H9 (cell line): ENCODE data around the gene IMPDH1. TPM values are rescaled to one million over a fixed set of nuclear protein-coding genes. Genes with fewer than 3 reads are reported as not detected.

ENCODE experiments used
- DNase-seq: peaks from one replicate; pipeline ENCODE4 v3.0.0-alpha.2; 2017
- H2AFZ ChIP-seq: one replicate; pipeline ENCODE4 v1.6.1; 2013; ENCODE audit warnings: mild to moderate bottlenecking, low read length, control low read depth, moderate library complexity
- H2AK5ac ChIP-seq: 2 replicates; pipeline ENCODE4 v1.6.1; 2013; ENCODE audit warnings: low read length, control low read depth, mixed read lengths; ENCODE audit not compliant: insufficient read length
- H2BK120ac ChIP-seq: one replicate; pipeline ENCODE4 v1.6.1; 2013; ENCODE audit warnings: low read depth, mild to moderate bottlenecking, low read length, control low read depth, inconsistent platforms; ENCODE audit not compliant: poor library complexity, severe bottlenecking
- H2BK12ac ChIP-seq: 2 replicates; pipeline ENCODE4 v1.6.1; 2013; ENCODE audit warnings: low read length, control low read depth, mixed read lengths, low read depth; ENCODE audit not compliant: insufficient read length
- H2BK15ac ChIP-seq: 2 replicates; pipeline ENCODE4 v1.6.1; 2013; ENCODE audit warnings: low read depth, low read length, control low read depth
- H2BK20ac ChIP-seq: one replicate; pipeline ENCODE4 v1.6.1; 2013; ENCODE audit warnings: low read depth, mild to moderate bottlenecking, low read length, control low read depth, inconsistent platforms; ENCODE audit not compliant: poor library complexity, severe bottlenecking
- H2BK5ac ChIP-seq: 2 replicates; pipeline ENCODE4 v1.6.1; 2013; ENCODE audit warnings: low read length, control low read depth, mixed read lengths; ENCODE audit not compliant: insufficient read length
- H3K14ac ChIP-seq: 2 replicates; pipeline ENCODE4 v1.6.1; 2013; ENCODE audit warnings: low read length, control low read depth; ENCODE audit not compliant: insufficient read depth
- H3K18ac ChIP-seq: 2 replicates; pipeline ENCODE4 v1.6.1; 2013; ENCODE audit warnings: low read depth, mild to moderate bottlenecking, mixed read lengths, low read length, control low read depth; ENCODE audit not compliant: insufficient read length
- H3K23ac ChIP-seq: 2 replicates; pipeline ENCODE4 v1.6.1; 2013; ENCODE audit warnings: low read length, control low read depth, mixed read lengths, low read depth; ENCODE audit not compliant: insufficient read length
- H3K23me2 ChIP-seq: 2 replicates; pipeline ENCODE4 v1.6.1; 2013; ENCODE audit warnings: low read depth, mild to moderate bottlenecking, mixed read lengths, low read length, control low read depth; ENCODE audit not compliant: insufficient read length, poor library complexity, severe bottlenecking
- H3K27ac ChIP-seq: 2 replicates; pipeline ENCODE4 v1.5.1; 2013; ENCODE audit warnings: low read length, control low read depth, mixed read lengths, low read depth; ENCODE audit not compliant: insufficient read length
- H3K27me3 ChIP-seq: 2 replicates; pipeline ENCODE4 v1.6.1; 2013; ENCODE audit warnings: low read length, control low read depth, inconsistent platforms; ENCODE audit not compliant: insufficient read depth
- H3K4ac ChIP-seq: 2 replicates; pipeline ENCODE4 v1.6.1; 2013; ENCODE audit warnings: low read depth, mild to moderate bottlenecking, control low read depth, inconsistent platforms, low read length, moderate library complexity
- H3K4me1 ChIP-seq: 2 replicates; pipeline ENCODE4 v1.6.1; 2013; ENCODE audit warnings: low read length, control low read depth, inconsistent platforms; ENCODE audit not compliant: insufficient read depth
- H3K4me2 ChIP-seq: 2 replicates; pipeline ENCODE4 v1.6.1; 2013; ENCODE audit warnings: low read length, control low read depth, mixed read lengths; ENCODE audit not compliant: insufficient read length, insufficient read depth
- H3K56ac ChIP-seq: 2 replicates; pipeline ENCODE4 v1.6.1; 2013; ENCODE audit warnings: low read depth, mild to moderate bottlenecking, mixed read lengths, low read length, control low read depth; ENCODE audit not compliant: insufficient read length
- H3K79me1 ChIP-seq: 2 replicates; pipeline ENCODE4 v1.6.1; 2013; ENCODE audit warnings: low read depth, mild to moderate bottlenecking, moderate library complexity, low read length, control low read depth, inconsistent platforms; ENCODE audit not compliant: insufficient read depth, poor library complexity, severe bottlenecking
- H3K79me2 ChIP-seq: 2 replicates; pipeline ENCODE4 v1.6.1; 2013; ENCODE audit warnings: low read length, control low read depth, inconsistent platforms; ENCODE audit not compliant: insufficient read depth
- H3K9ac ChIP-seq: 2 replicates; pipeline ENCODE4 v1.6.1; 2013; ENCODE audit warnings: low read length, control low read depth, mixed read lengths; ENCODE audit not compliant: insufficient read length; ENCODE audit errors: extremely low read depth
- H3K9me3 ChIP-seq: one replicate; pipeline ENCODE4 v1.6.1; 2013; ENCODE audit warnings: low read depth, low read length, inconsistent platforms; ENCODE audit not compliant: control insufficient read depth
- H3T11ph ChIP-seq: one replicate; pipeline ENCODE4 v1.6.1; 2013; ENCODE audit warnings: mild to moderate bottlenecking, low read length, control low read depth, inconsistent platforms
- H4K20me1 ChIP-seq: one replicate; pipeline ENCODE4 v1.6.1; 2013; ENCODE audit not compliant: control insufficient read depth, insufficient read length, insufficient read depth
- H4K5ac ChIP-seq: 2 replicates; pipeline ENCODE4 v1.6.1; 2013; ENCODE audit warnings: low read depth, mild to moderate bottlenecking, mixed read lengths, low read length, control low read depth; ENCODE audit not compliant: insufficient read length
- H4K8ac ChIP-seq: replicated peaks from 2 replicates; pipeline ENCODE4 v1.6.1; 2013; ENCODE audit warnings: low read length, control low read depth, mixed read lengths, low read depth; ENCODE audit not compliant: insufficient read length
- H4K91ac ChIP-seq: 2 replicates; pipeline ENCODE4 v1.6.1; 2013; ENCODE audit warnings: low read depth, mild to moderate bottlenecking, moderate library complexity, mixed read lengths, low read length, control low read depth; ENCODE audit not compliant: insufficient read length
- H3K27ac Mint-ChIP-seq, 3 experiments: 2 replicates in 2 of 3; 3 replicates in 1 of 3; pipeline ENCODE4 v1.8.0; 2020 to 2021; ENCODE audit warnings: mixed read lengths in 3 of 3, mild to moderate bottlenecking in 1 of 3, moderate library complexity in 1 of 3
- H3K27me3 Mint-ChIP-seq: 2 replicates; pipeline ENCODE4 v1.8.0; 2021; ENCODE audit warnings: low read depth, mild to moderate bottlenecking, moderate library complexity, mixed read lengths
- H3K36me3 Mint-ChIP-seq, 3 experiments: 2 replicates in 2 of 3; 3 replicates in 1 of 3; pipeline ENCODE4 v1.8.0; 2020 to 2021; ENCODE audit warnings: low read depth in 3 of 3, mixed read lengths in 3 of 3; ENCODE audit not compliant: insufficient read depth in 1 of 3
- H3K4me1 Mint-ChIP-seq, 2 experiments: 2 replicates each; pipeline ENCODE4 v1.8.0; 2020; ENCODE audit warnings: mixed read lengths in 2 of 2
- H3K4me3 Mint-ChIP-seq, 2 experiments: 2 replicates in 1 of 2; 3 replicates in 1 of 2; pipeline ENCODE4 v1.8.0; 2020 to 2021; ENCODE audit warnings: mild to moderate bottlenecking in 2 of 2, mixed read lengths in 2 of 2, moderate library complexity in 1 of 2
- H3K9me3 Mint-ChIP-seq, 2 experiments: 2 replicates in 1 of 2; 3 replicates in 1 of 2; pipeline ENCODE4 v1.8.0; 2020; ENCODE audit warnings: mild to moderate bottlenecking in 2 of 2, mixed read lengths in 2 of 2, moderate library complexity in 1 of 2
- WGBS: extraction: QIAGEN DNeasy Blood & Tissue Kit; methylation state at CpG from one replicate; pipeline ENCODE4 v1.1.7; 2013; ENCODE audit warnings: missing lambda C conversion rate, low lambda C conversion rate, mixed read lengths; ENCODE audit not compliant: insufficient read length; ENCODE audit errors: extremely low coverage; 5-methylcytosine and 5-hydroxymethylcytosine counted together
- total RNA-seq: library from RNA; stranded (reverse); gene quantifications from 2 replicates; pipeline ENCODE4 v1.2.1, GENCODE V29; 2021
- TF ChIP-seq, protein P1 (sequence below): fragments of 200-600 bp; sonication (generic); conservative IDR thresholded peaks from 3 replicates; pipeline ENCODE4 v1.8.0; 2021; ENCODE audit warnings: antibody characterized with exemption, mild to moderate bottlenecking

Gene IMPDH1
- total RNA-seq, 1 experiment from 2014 or later, result 35.2 TPM

DNA sequence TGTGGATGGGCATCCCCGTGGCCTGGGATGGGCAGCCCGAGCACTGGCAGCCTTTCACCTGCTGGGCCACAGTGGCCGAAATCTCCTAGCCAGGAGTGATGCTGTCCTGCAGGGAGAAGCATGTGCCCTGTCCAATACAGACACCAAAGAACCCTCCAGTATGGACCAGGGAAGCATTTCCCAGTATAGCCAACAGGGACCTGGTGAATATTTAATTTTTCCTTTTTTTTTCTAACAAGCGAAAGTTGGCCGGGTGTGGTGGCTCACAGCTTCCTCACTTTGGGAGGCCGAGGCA is 11.0 kb downstream of the IMPDH1 start:
- no peak overlapping the region for H3K4me2 ChIP-seq
- no peaks in the 10 kb centered on the region for H3K27me3 ChIP-seq
- TF ChIP-seq, protein P1, sequence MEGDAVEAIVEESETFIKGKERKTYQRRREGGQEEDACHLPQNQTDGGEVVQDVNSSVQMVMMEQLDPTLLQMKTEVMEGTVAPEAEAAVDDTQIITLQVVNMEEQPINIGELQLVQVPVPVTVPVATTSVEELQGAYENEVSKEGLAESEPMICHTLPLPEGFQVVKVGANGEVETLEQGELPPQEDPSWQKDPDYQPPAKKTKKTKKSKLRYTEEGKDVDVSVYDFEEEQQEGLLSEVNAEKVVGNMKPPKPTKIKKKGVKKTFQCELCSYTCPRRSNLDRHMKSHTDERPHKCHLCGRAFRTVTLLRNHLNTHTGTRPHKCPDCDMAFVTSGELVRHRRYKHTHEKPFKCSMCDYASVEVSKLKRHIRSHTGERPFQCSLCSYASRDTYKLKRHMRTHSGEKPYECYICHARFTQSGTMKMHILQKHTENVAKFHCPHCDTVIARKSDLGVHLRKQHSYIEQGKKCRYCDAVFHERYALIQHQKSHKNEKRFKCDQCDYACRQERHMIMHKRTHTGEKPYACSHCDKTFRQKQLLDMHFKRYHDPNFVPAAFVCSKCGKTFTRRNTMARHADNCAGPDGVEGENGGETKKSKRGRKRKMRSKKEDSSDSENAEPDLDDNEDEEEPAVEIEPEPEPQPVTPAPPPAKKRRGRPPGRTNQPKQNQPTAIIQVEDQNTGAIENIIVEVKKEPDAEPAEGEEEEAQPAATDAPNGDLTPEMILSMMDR, result no peak; the same call in 1 of the 3 replicates
- no peaks in the 10 kb centered on the region for H3K23me2 ChIP-seq
- H3K56ac ChIP-seq, result no peak overlapping the region
- H3K9ac ChIP-seq, result no peak overlapping the region
- no peak overlapping the region for H3K27ac Mint-ChIP-seq
- H3K4me3 Mint-ChIP-seq, result no peak overlapping the region
- no peak overlapping the region for H4K91ac ChIP-seq
- no peak overlapping the region for H2AK5ac ChIP-seq
- no peak overlapping the region for H2BK15ac ChIP-seq
- no peaks in the 10 kb centered on the region for H4K20me1 ChIP-seq
- H3K23ac ChIP-seq, result no peak overlapping the region
- H4K5ac ChIP-seq, result no peak overlapping the region
- H3T11ph ChIP-seq, result no peak overlapping the region
- no peak overlapping the region for H2BK120ac ChIP-seq
- H3K4me1 Mint-ChIP-seq, result peaks cover 0 to 4% of the 10 kb centered on the region in 2 experiments; a peak in 1 of 4 replicates
- no peaks in the 10 kb centered on the region for H3K79me1 ChIP-seq
- H3K18ac ChIP-seq, result no peak overlapping the region
- no peaks in the 10 kb centered on the region for H3K9me3 Mint-ChIP-seq
- no peak overlapping the region for H2BK20ac ChIP-seq
- H3K4me1 ChIP-seq, result no peaks in the 10 kb centered on the region
- DNase-seq, result no peak
- WGBS, result no CpG with 5 or more reads among the region's 6 CpGs
- no peak overlapping the region for H3K27ac ChIP-seq
- no peak overlapping the region for H4K8ac ChIP-seq
- no peak overlapping the region for H2BK5ac ChIP-seq
- peaks cover 13% of the 10 kb centered on the region for H3K27me3 Mint-ChIP-seq
- peaks cover 8 to 31% (median 19%) of the 10 kb centered on the region in 3 experiments for H3K36me3 Mint-ChIP-seq
- no peak overlapping the region for H2BK12ac ChIP-seq
- H3K79me2 ChIP-seq, result no peaks in the 10 kb centered on the region
- no peak overlapping the region for H3K14ac ChIP-seq
- H3K4ac ChIP-seq, result no peak overlapping the region
- H3K9me3 ChIP-seq, result no peaks in the 10 kb centered on the region
- no peak overlapping the region for H2AFZ ChIP-seq
